ENCODE data around the gene DNAJB8. TPM values are rescaled to one million over a fixed set of nuclear protein-coding genes. Genes with fewer than 3 reads are reported as not detected.

Gene DNAJB8
- total RNA-seq, 1 experiment from 2014 or later = not detected

DNA sequence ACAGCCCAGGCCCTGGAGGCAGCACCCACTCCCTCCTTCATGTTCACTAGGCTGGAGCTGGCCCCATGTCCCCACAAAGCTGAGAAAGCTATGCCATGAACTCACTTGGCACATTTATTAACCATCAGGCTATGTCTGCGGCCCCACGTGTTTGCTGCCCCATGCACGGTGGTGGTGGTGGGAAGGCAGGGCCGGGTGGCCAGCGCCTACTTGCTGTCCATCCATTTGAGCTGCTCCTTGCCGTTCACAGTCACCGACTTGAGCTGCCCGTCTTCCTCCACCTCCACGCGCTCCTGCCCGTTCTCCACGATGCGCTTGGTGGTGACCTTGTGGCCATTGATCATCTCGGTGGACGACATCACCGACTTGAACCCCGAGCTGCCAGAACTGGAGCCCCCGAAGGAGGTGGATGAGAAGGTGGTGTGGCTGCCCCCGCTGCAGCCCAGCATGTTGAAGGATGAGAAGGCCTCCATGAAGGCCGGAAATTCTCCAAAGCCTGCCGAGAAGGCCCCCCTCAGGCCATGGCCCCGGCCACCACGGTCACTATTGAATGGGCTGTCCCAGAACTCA, 4.3 kb downstream of the DNAJB8 start:
- Histone ChIP-seq H3K79me2 (ENCODE audit: insufficient read depth, low read length) (no peaks in the 10 kb centered on the region), H3K9me3 (ENCODE audit: control insufficient read depth, low read depth, low read length) (no peaks in the 10 kb centered on the region), H3K14ac (ENCODE audit: insufficient read depth, low read length) (no peak overlapping the region), H3T11ph (ENCODE audit: low read length) (no peak overlapping the region), H2AK5ac (ENCODE audit: insufficient read length, low read length) (no peak overlapping the region), H2BK20ac (ENCODE audit: low read depth, low read length, poor library complexity, severe bottlenecking) (no peak overlapping the region), H3K23me2 (ENCODE audit: insufficient read length, low read depth, low read length, poor library complexity, severe bottlenecking) (no peaks in the 10 kb centered on the region), H3K9ac (ENCODE audit: extremely low read depth, insufficient read length, low read length) (no peak overlapping the region), H4K20me1 (ENCODE audit: control insufficient read depth, insufficient read depth, insufficient read length) (no peaks in the 10 kb centered on the region), H2BK5ac (ENCODE audit: insufficient read length, low read length) (no peak overlapping the region), H4K8ac (replicated peaks; ENCODE audit: insufficient read length, low read depth, low read length) (no peak overlapping the region), H2BK15ac (ENCODE audit: low read depth, low read length) (no peak overlapping the region), H3K56ac (ENCODE audit: insufficient read length, low read depth, low read length) (no peak overlapping the region), H3K79me1 (ENCODE audit: insufficient read depth, low read depth, low read length, poor library complexity, severe bottlenecking) (no peaks in the 10 kb centered on the region), H2BK12ac (ENCODE audit: insufficient read length, low read depth, low read length) (no peak overlapping the region), H3K18ac (ENCODE audit: insufficient read length, low read depth, low read length) (no peak overlapping the region), H2AFZ (ENCODE audit: low read length) (no peak overlapping the region), H3K23ac (ENCODE audit: insufficient read length, low read depth, low read length) (no peak overlapping the region), H3K27me3 (ENCODE audit: insufficient read depth, low read length) (no peaks in the 10 kb centered on the region), H3K4me2 (ENCODE audit: insufficient read depth, insufficient read length, low read length) (no peak overlapping the region), H4K5ac (ENCODE audit: insufficient read length, low read depth, low read length) (no peak overlapping the region), H3K27ac (ENCODE audit: insufficient read length, low read depth, low read length) (no peak overlapping the region), H4K91ac (ENCODE audit: insufficient read length, low read depth, low read length) (no peak overlapping the region), H3K4ac (ENCODE audit: low read depth, low read length) (no peak overlapping the region), H2BK120ac (ENCODE audit: low read depth, low read length, poor library complexity, severe bottlenecking) (no peak overlapping the region), H3K4me1 (ENCODE audit: insufficient read depth, low read length) (no peaks in the 10 kb centered on the region)
- H3K4me1 Mint-ChIP-seq = peaks cover 6 to 16% of the 10 kb centered on the region in 2 experiments
- no peaks in the 10 kb centered on the region; a peak in 1 of 7 replicates for H3K36me3 Mint-ChIP-seq (ENCODE audit: insufficient read depth in 1 of 3, low read depth in 3 of 3)
- H3K27ac Mint-ChIP-seq = no peak overlapping the region
- peaks cover 0 to 2% of the 10 kb centered on the region in 2 experiments; a peak in 3 of 5 replicates for H3K9me3 Mint-ChIP-seq
- no CpG with 5 or more reads among the region's 23 CpGs for WGBS (ENCODE audit: extremely low coverage, insufficient read length, low lambda C conversion rate)
- no peak overlapping the region for H3K4me3 Mint-ChIP-seq
- no peak for DNase-seq
- H3K27me3 Mint-ChIP-seq (ENCODE audit: low read depth) = peaks cover 74% of the 10 kb centered on the region
- TF ChIP-seq, protein P1, sequence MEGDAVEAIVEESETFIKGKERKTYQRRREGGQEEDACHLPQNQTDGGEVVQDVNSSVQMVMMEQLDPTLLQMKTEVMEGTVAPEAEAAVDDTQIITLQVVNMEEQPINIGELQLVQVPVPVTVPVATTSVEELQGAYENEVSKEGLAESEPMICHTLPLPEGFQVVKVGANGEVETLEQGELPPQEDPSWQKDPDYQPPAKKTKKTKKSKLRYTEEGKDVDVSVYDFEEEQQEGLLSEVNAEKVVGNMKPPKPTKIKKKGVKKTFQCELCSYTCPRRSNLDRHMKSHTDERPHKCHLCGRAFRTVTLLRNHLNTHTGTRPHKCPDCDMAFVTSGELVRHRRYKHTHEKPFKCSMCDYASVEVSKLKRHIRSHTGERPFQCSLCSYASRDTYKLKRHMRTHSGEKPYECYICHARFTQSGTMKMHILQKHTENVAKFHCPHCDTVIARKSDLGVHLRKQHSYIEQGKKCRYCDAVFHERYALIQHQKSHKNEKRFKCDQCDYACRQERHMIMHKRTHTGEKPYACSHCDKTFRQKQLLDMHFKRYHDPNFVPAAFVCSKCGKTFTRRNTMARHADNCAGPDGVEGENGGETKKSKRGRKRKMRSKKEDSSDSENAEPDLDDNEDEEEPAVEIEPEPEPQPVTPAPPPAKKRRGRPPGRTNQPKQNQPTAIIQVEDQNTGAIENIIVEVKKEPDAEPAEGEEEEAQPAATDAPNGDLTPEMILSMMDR (conservative IDR thresholded peaks at IDR 0.05) = no peak

Measured in H9 (cell line).